GM06990 (cell line): ENCODE measurements around the gene TMEM184A.

ENCODE experiments used
- DNase-seq: peaks from one replicate; pipeline ENCODE4 v3.0.0-alpha.2; 2011; ENCODE audit not compliant: insufficient read length; ENCODE audit errors: extremely low read depth
- H3K27me3 ChIP-seq: replicated peaks from 2 replicates; pipeline ENCODE4 v1.6.0; 2011; ENCODE audit warnings: low read length; ENCODE audit not compliant: control insufficient read depth, insufficient read depth
- H3K36me3 ChIP-seq: 2 replicates; pipeline ENCODE4 v1.5.1; 2011; ENCODE audit warnings: low read length; ENCODE audit not compliant: control insufficient read depth, insufficient read depth
- H3K4me3 ChIP-seq: replicated peaks from 2 replicates; pipeline ENCODE4 v1.5.1; 2011; ENCODE audit warnings: low read depth, mild to moderate bottlenecking, control low read depth, low read length
- CTCF ChIP-seq: IDR thresholded peaks from 2 replicates; pipeline ENCODE4 v1.5.1; 2011; ENCODE audit warnings: low read length, control low read depth, mild to moderate bottlenecking, inconsistent platforms; ENCODE audit not compliant: insufficient read depth, poor library complexity, severe bottlenecking

The TMEM184A gene

GRCh38 chr7:1553512-1554210, 2.3 kb downstream of the TMEM184A start:
- DNase-seq = peak; percentile 5
- H3K27me3 ChIP-seq = peaks cover 2% of the 10 kb centered on the region; the same call in 1 of the 2 replicates
- TF ChIP-seq CTCF = no peak
- no peak overlapping the region for H3K4me3 ChIP-seq
- H3K36me3 ChIP-seq = no peaks in the 10 kb centered on the region

- no peak for TF ChIP-seq CTCF
Observed at GRCh38 chr7:1552200-1552599, 3.8 kb downstream of the TMEM184A start.

GRCh38 chr7:1550846-1551155, 5.2 kb downstream of the TMEM184A start:
- Histone ChIP-seq H3K27me3 (no peaks in the 10 kb centered on the region; the same call in 1 of the 2 replicates), H3K36me3 (no peaks in the 10 kb centered on the region), H3K4me3 (no peak overlapping the region)
- DNase-seq = no peak
- no peak for TF ChIP-seq CTCF

More at GRCh38 chr7:1552200-1552599, 3.8 kb downstream of the TMEM184A start:
- DNase-seq = no peak
- Histone ChIP-seq H3K36me3 (no peaks in the 10 kb centered on the region), H3K4me3 (no peak overlapping the region), H3K27me3 (peaks cover 2% of the 10 kb centered on the region; the same call in 1 of the 2 replicates)

GRCh38 chr7:1550005-1550845, 5.8 kb downstream of the TMEM184A start:
- peak; percentile 6 for DNase-seq
- no peak for TF ChIP-seq CTCF
- H3K36me3 ChIP-seq = no peaks in the 10 kb centered on the region
- no peak overlapping the region for H3K4me3 ChIP-seq
- H3K27me3 ChIP-seq = no peaks in the 10 kb centered on the region

- no peak for TF ChIP-seq CTCF
- Histone ChIP-seq H3K27me3 (no peaks in the 10 kb centered on the region), H3K4me3 (no peak overlapping the region), H3K36me3 (no peaks in the 10 kb centered on the region)
- DNase-seq = peak; percentile 6
Observed at GRCh38 chr7:1549357-1550004, 6.5 kb downstream of the TMEM184A start.
